A549 treated with CpdA at 1 μM for 4 hours (cell line): ENCODE results near the gene E2F1. TPM values are rescaled to one million over a fixed set of nuclear protein-coding genes. Genes with fewer than 3 reads are reported as not detected.

Experiments
- total RNA-seq: library from RNA; stranded (reverse); fragments of 200-300 nt; extraction: Qiagen RNA extraction; gene quantifications from 5 replicates; pipeline ENCODE4 v1.2.3, GENCODE V29; 2022; ENCODE audit warnings: low read depth

The E2F1 gene
- 27.2 to 31.6 TPM (median 29.4 TPM) in 5 replicates for total RNA-seq

DNA sequence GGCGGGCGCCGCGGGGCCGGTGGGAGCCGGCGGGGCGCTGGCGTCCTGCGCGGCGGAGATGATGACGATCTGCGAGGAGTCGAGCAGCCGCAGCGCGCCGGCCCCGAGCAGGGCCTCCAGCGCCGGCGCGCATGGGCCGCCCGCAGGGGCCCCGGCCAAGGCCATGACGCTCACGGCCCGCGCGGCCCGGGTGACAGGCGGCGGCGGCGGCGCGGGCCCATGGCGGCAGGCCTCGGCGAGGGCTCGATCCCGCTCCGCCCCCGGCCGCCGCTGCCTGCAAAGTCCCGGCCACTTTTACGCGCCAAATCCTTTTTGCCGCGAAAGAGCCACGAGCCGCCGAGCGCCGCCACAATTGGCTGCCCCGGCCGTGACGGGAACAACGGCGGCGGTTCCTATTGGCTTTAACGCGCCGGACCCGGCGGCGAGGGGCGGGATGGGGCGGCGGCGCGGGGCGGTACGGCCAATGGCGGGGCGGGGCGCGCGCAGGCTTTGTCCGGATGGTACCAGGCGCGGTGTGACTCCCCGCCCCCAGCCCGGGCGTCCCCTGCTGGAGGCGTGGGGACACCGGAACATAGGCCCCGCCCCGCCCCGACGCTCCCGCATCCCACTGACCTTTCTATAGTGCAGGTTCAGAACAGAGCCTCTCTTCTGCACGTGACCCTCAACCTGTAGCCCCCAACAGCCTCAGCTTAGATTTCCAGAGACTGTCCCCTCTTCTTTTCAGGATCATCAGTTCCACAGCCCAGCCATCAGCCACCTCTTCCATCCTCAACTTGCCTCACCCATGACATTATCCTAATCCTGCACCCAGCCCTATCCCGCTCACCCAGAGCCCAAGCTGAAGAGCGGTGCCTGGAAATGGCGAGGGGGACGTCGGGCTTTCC is at the start of gene E2F1:
E2F1 (minus strand) TSS at position 286 of the 884 bp plus-strand sequence; CDS start at position 165, 121 bp downstream.

GRCh38 chr20:33731693-33732165 is 45.5 kb upstream of the E2F1 start, which contains the start of gene ZNF341:
TSS of gene ZNF341 (plus strand) at chr20:33731996. CDS start at chr20:33732022, 26 bp downstream.

GRCh38 chr20:33719989-33720709 is 34.0 kb upstream of the E2F1 start, which contains the start of gene PXMP4:
TSS of gene PXMP4 (minus strand) at chr20:33720310. CDS start at chr20:33720207, 103 bp downstream.

DNA sequence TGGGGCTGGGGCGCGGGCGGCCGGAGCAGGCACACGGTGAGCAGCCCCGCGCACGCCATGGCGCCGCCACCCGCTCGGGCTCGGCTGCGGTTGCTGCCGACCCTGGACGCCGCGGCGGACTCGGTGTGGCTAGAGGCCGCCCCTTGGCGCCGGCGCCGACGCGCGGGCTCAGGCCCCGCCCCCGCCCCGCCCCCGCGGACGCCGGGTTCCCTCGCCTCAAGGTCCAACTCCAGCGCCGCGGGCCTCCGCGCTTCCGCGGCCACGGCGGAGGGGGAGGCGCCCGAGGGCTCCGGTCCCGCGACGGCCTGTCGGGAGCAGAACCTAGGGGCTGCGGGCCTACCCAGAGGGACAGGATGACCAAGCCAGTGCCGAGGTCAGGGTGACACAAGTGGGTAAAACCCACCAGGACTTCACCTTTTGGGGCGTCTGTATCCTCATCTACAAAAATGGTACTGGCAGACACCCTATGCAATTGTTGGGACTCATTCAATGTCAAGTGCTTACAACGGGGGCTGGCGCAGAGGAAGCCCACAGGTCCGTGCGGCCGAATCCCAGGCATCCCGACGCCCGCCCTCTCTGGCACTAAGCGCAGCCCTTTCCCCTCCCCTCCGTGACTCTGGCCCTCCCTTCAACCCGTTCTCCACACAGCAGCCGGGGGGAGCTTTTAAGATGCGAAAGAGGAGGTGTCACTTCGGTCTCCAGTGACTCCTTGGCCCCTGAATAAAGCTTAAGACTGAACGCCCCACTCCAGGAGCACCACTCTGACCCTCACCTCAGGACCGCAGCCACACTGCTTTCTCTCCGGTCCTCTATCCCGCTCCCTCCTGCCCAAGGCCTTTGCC is 11.7 kb downstream of the E2F1 start, which contains the start of gene NECAB3:
NECAB3 (minus strand) TSS at position 135 of the 842 bp plus-strand sequence; CDS start at position 59, 76 bp downstream.

DNA sequence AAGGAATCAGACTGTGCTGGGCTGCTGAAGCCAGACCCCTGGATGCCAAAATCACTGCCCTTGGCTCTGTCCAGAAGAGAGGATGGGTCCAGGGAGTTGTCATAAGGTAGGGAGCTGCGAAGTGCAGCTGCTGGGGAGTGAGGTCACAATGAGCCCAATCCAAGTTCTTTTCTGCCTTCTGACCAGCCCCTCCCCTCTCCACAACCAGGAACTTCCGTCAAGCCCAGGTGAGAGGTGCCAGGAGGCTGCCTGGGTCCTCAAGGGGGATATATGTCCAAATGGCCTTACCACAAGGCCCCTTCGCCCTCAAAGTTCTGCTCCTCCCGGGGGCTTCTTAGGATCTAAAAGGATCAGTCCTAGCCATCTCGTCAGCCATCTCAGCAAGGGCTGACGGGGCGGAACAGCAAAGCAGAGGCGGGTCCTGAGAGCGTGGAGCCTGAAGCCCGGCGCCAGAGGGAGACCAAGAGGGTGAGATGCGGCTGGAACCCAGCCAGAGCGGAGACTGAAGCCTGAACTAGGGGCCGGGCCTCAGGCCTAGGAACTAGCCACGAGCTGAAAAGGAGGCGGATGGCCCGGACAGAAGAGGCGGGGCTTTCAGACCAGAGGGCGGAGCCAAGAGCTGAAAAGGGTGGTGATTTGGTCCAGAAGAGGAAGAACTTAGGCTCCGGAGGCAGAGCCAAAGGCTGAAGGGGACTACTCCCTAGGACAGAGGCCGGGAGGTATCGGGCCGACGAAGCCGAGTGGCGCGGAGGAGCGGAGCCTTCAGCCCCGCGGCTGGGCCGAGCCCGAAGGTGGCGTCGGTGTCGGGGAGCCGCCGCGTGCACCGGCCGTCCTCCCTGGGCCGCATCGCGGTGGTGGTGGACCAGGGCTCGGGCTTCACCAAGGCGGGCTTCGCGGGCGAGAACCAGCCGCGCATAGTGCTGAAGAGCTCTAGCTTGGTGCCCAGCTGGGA is 19.6 kb downstream of the E2F1 start, which contains the start of gene ACTL10:
ACTL10 (plus strand) TSS at position 651 of the 952 bp plus-strand sequence. CDS start 555 bp downstream, outside the sequence.

DNA sequence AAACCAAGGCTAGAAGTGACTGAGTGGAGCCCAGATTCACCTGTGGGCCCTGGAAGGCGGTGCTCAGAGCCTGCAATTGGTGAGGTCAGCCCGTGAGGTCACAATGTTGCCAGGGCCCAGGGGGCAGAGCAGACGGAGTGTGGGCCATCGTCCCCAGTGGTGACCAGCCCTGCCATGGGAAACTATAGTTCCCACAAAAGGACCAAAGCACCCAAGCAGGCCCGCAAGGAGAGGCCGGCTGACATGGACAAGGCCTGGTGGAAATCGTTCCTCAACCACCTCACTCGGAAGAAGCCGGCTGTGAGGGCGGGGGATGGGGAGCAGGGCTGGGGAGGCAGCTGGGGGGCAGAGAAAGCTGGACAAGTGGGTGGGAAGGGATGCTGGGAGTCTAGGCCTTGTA is 24.0 kb downstream of the E2F1 start, which contains the start of gene C20orf144:
C20orf144 (plus strand) TSS at position 156 of the 400 bp plus-strand sequence; CDS start at position 175, 19 bp downstream.

Other genes starting within 250 kb of the E2F1 start
- 8.0 to 11.2 TPM (median 10.6 TPM) in 5 replicates for gene SNTA1, start 242.6 kb downstream of the E2F1 start, total RNA-seq
- gene CBFA2T2, start 196.3 kb downstream of the E2F1 start, total RNA-seq = 4.6 to 7.7 TPM (median 6.0 TPM) in 5 replicates
- gene C20orf144, start 24.1 kb downstream of the E2F1 start, total RNA-seq = 0.06 to 0.18 TPM (median 0.09 TPM) in 5 replicates
- gene ACTL10, start 19.4 kb downstream of the E2F1 start, total RNA-seq = 0.02 TPM in 1 of 5 replicates, not detected in the others
- gene NECAB3, start 12.0 kb downstream of the E2F1 start, total RNA-seq = 10.7 to 15.2 TPM (median 14.2 TPM) in 5 replicates
- 4.3 to 8.1 TPM (median 5.7 TPM) in 5 replicates for gene PXMP4, start 33.9 kb upstream of the E2F1 start, total RNA-seq
- gene ZNF341, start 45.6 kb upstream of the E2F1 start, total RNA-seq = 2.9 to 5.5 TPM (median 4.4 TPM) in 5 replicates
- gene CHMP4B, start 125.0 kb upstream of the E2F1 start, total RNA-seq = 160 to 203 TPM (median 186 TPM) in 5 replicates